ENCODE data around the gene SMIM45.

Gene SMIM45

GRCh38 chr22:41912338-41913039, 39.5 kb upstream of the SMIM45 start:
- H3K9me3 Mint-ChIP-seq = no peaks in the 10 kb centered on the region
- no peak overlapping the region for H3K27ac Mint-ChIP-seq
- H3K27me3 Mint-ChIP-seq = peaks cover 81% of the 10 kb centered on the region
- H3K4me3 Mint-ChIP-seq = no peak overlapping the region
- peaks cover 60% of the 10 kb centered on the region for H3K4me1 Mint-ChIP-seq (ENCODE audit: low read depth)
- intact Hi-C loops (cut with micrococcal nuclease) = no loop called here
- H3K36me3 Mint-ChIP-seq (ENCODE audit: low read depth) = peaks cover 6% of the 10 kb centered on the region

- Mint-ChIP-seq H3K4me3 (no peak overlapping the region), H3K9me3 (no peaks in the 10 kb centered on the region), H3K4me1 (ENCODE audit: low read depth) (peaks cover 60% of the 10 kb centered on the region), H3K27ac (no peak overlapping the region), H3K27me3 (peaks cover 82% of the 10 kb centered on the region), H3K36me3 (ENCODE audit: low read depth) (no peaks in the 10 kb centered on the region)
- intact Hi-C loops (cut with micrococcal nuclease) = no loop called here
These were observed 38.8 kb upstream of the SMIM45 start for GRCh38 chr22:41913040-41913719.

DNA sequence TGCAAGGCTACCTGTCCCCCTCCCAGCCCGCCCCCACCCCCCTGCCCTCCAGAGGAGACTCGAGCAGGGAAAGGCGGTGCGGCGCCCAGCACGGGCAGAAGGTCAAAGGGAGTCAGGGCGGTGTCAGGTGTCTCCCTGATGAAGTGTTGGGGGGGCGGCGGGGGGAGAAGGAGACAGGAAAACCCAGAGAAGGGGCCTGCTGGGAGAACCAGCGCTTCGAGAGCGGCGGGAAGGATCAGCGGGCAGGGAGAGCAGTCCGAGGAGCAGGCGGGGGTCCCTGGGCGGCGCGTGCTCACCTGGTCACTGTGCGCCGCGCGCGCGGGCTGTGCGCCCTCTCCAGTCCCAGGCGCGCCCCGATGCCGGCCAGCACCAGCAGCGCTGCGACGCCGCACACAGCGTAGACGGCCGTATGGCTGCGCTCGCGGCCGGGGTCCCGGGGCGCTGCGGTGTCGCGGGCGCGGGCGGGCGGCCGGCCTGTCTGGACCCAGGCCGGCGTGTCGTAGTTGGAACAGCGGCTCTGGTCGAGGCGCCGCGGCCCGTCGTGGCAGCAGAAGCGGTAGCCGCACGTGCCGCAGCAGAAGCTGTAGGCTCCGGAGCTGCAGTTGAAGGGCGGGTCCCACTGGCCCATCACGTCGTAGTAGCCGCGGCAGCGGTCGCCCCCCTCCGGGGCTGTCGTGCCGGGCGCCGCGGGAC, 38.0 kb upstream of the SMIM45 start:
- intact Hi-C loops (cut with micrococcal nuclease) = no loop called here
- H3K4me1 Mint-ChIP-seq (ENCODE audit: low read depth) = peaks cover 59% of the 10 kb centered on the region
- H3K4me3 Mint-ChIP-seq = no peak overlapping the region
- H3K9me3 Mint-ChIP-seq = no peaks in the 10 kb centered on the region
- H3K27me3 Mint-ChIP-seq = peaks cover 74% of the 10 kb centered on the region
- H3K27ac Mint-ChIP-seq = no peak overlapping the region
- H3K36me3 Mint-ChIP-seq (ENCODE audit: low read depth) = no peaks in the 10 kb centered on the region

GRCh38 chr22:41914611-41915034, 37.3 kb upstream of the SMIM45 start:
- Mint-ChIP-seq H3K4me1 (ENCODE audit: low read depth) (peaks cover 58% of the 10 kb centered on the region), H3K36me3 (ENCODE audit: low read depth) (no peaks in the 10 kb centered on the region), H3K4me3 (no peak overlapping the region), H3K27ac (no peak overlapping the region), H3K27me3 (peaks cover 67% of the 10 kb centered on the region), H3K9me3 (no peaks in the 10 kb centered on the region)
- intact Hi-C loops (cut with micrococcal nuclease) = no loop called here

DNA sequence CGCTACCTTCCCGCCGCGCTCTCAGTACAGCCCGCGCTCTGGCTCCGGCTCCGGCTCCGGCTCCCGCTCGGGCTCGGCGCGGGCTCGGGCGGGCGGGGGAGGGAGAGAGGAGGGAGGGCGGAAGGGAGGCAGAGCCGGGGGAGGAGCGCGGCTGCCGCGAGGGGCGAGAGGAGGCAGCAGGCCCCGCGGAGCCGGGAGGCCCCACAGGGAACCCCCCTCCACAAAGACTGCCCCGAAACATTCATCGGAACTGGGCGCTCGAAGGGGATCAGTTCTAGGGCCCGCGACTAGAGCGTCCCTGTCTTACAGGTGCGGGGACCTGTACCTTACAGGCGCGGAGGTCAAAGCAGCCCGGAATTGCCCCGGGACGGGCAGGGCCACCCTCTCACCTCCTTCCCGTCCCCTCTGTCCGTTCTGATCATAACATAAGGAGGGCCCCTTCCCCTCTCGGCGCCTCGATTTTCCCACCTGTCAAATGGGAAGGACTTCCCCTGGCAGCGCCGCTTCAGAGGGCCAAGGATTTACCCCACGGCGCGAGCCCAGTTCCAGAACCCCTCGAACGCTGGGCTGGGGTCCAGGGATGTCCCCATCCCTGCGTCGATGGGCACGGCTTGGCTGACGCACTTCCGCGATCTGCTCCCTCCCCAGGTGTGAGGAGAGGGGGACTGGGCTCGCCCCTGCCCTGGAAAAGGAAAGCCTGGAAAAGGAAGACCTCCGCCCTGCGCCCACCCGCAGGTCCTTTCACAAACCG, 36.7 kb upstream of the SMIM45 start, which contains the start of gene SHISA8:
Gene SHISA8, minus strand, starts transcription at position 40 of the 751 bp plus-strand sequence. CDS start 407 bp downstream, outside the sequence.
- Mint-ChIP-seq H3K4me3 (peak within 1 kb of the TSS; percentile 17), H3K4me1 (ENCODE audit: low read depth) (peaks cover 60% of the 10 kb centered on the region), H3K27me3 (peaks cover 67% of the 10 kb centered on the region), H3K27ac (no peak within 1 kb of the TSS), H3K9me3 (no peaks in the 10 kb centered on the region), H3K36me3 (ENCODE audit: low read depth) (no peaks in the 10 kb centered on the region)
- intact Hi-C loops (cut with micrococcal nuclease) = no loop called here

DNA sequence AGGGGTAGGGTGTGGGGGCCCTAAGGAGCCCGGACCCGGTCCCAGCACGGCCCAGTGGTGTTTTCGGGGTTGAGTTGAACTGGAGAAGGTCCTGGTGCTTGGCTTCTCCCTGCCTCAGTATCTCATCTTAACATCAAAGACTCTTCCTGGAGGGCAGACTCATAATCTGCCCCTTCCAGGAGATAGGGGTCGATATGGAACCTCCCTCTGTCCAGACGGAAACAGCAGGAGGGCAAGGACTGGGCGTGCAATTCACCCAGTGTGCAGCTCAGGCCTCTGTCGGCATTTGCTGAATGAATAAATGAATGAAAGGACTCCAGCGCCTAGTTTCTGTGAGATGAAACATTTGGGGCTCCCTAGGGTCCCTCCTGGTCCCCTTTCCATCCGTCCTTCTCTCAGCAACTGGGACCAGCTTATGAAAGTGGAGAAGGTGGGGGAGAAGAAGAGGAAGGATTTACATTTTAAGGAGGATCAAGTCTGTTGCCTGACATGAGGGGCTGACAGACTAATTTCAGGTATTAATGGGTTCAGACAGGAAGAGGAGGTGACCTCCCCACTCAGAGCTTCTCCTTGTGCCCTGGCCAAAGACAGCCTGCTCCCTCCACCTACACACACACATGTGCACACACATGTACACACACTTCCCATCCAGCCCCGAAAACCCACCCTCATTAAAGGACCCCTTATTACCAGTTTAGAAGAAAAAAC, 36.0 kb upstream of the SMIM45 start:
- no peak overlapping the region for H3K4me3 Mint-ChIP-seq
- peaks cover 68% of the 10 kb centered on the region for H3K4me1 Mint-ChIP-seq (ENCODE audit: low read depth)
- no peaks in the 10 kb centered on the region for H3K36me3 Mint-ChIP-seq (ENCODE audit: low read depth)
- no peak overlapping the region for H3K27ac Mint-ChIP-seq
- intact Hi-C loops (cut with micrococcal nuclease) = no loop called here
- peaks cover 68% of the 10 kb centered on the region for H3K27me3 Mint-ChIP-seq
- H3K9me3 Mint-ChIP-seq = no peaks in the 10 kb centered on the region

- no peaks in the 10 kb centered on the region for H3K36me3 Mint-ChIP-seq (ENCODE audit: low read depth)
- intact Hi-C loops (cut with micrococcal nuclease) = no loop called here
- no peak overlapping the region for H3K27ac Mint-ChIP-seq
- peaks cover 71% of the 10 kb centered on the region for H3K4me1 Mint-ChIP-seq (ENCODE audit: low read depth)
- no peaks in the 10 kb centered on the region for H3K9me3 Mint-ChIP-seq
- peaks cover 64% of the 10 kb centered on the region for H3K27me3 Mint-ChIP-seq
- no peak overlapping the region for H3K4me3 Mint-ChIP-seq
These were observed 35.1 kb upstream of the SMIM45 start for GRCh38 chr22:41916745-41917358.

DNA sequence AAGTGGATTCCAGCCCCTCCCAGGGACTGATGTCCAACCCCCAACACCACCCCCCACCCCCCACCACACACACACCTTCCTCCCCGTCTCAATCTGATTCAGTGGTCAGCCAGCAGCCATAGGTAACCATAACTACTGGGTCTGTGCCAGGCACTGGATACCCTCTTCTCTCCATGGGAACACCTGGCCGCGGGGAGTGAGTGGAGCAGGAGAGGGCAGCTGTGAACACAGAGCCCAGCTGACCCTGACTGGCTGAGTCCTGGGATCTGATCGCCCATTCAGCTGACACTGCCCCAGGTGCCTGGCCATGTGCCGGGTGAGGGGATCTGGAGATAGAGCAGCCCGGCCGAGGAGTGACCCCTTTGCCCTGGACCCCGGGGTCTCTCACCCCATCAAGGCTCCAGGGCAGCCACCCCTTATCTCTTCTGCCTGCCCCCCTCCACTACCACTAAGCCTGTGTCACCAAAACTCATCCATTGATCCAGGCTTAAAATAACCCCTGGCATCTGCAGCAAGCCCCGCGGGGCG, 34.5 kb upstream of the SMIM45 start:
- intact Hi-C loops (cut with micrococcal nuclease) = no loop called here
- peaks cover 62% of the 10 kb centered on the region for H3K27me3 Mint-ChIP-seq
- no peak overlapping the region for H3K27ac Mint-ChIP-seq
- no peaks in the 10 kb centered on the region for H3K36me3 Mint-ChIP-seq (ENCODE audit: low read depth)
- H3K4me1 Mint-ChIP-seq (ENCODE audit: low read depth) = peaks cover 68% of the 10 kb centered on the region
- no peak overlapping the region for H3K4me3 Mint-ChIP-seq
- no peaks in the 10 kb centered on the region for H3K9me3 Mint-ChIP-seq

DNA sequence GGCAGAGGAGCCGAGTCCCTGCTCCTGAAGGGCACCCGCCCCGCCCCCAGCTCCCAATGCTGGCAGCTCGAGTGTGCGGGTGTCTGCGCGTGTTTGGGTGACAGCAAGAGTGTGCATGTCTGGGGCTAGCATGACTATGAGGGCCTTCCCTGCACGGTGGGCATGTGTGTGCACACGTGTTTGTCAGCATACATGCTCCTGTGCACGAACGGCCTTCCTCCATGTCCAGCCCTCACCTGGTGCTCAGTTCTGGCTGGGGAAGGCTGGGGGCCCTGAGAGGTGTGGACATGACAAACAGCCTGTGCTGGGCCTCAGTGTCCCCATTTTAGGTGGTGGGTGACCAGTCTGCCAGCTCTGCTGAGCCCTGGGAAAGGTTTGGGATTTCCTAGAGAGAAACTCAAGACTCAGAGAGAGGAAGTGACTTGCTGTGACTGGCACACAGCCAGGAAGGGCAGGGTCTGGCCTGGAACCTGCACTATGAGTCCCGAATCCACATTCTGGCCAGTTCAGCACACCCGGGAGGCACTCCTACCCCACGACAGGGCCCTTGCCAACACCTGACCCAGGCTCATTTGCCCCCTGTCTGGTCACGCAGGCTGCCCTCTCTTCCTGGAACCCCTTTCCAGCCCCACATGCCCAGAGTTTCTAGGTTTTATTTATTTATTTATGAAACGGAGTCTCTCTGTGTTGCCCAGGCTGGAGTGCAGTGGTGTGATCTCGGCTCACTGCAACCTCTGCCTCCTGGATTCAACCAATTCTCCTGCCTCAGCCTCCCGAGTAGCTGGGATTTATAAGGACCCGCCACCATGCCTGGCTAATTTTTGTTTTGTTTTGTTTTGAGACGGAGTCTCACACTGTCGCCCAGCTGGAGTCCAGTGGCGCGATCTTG, 33.8 kb upstream of the SMIM45 start:
- Mint-ChIP-seq H3K4me3 (peak overlapping the region; percentile 17), H3K27ac (peak overlapping the region; percentile 73), H3K27me3 (peaks cover 61% of the 10 kb centered on the region)

DNA sequence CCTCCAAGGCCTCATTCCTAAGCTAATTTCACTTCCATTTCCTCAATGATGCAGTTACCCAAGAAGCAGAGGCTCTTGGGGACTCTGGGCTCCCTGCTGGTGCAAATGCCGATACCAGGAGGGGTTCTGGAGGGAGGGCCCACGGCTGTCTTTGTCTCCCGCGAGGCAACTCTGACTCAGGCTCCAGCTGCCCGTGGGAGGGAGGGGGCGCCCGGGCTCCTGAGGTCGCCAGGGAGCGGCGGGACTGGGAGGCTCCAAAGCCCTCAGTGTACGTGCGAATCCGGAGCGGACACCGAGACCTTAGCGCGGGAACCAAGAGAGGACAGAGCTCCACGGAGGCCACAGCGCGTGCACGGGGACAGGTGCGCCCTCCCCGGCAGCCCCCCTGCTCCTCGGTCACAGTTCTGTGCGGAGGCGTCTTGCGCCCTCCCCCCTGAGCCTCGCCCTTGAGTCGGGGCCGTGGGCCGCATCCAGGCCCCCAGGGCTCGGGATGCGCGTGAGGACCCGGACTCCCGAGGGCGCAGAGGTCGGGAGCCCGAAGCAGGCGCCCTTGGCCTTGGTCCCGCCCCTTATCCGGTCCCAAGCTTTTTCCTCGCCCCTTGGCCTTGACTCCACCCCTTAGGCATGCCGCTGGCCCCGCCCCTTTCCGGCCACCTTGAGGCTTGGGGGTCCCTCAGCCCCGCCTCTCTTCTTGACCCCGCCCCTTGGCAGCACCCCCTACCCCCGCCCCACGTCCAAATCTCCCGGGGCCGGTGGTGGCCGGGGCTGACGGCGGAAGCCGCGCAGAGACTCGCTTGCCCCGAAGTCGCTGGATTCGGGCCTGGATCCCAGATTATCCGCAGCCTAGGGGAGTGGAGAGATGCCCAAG, 32.4 kb upstream of the SMIM45 start:
- Mint-ChIP-seq H3K27ac (peak overlapping the region; percentile 73), H3K9me3 (no peaks in the 10 kb centered on the region), H3K27me3 (peaks cover 65% of the 10 kb centered on the region), H3K4me3 (peak overlapping the region; percentile 75), H3K36me3 (ENCODE audit: low read depth) (no peaks in the 10 kb centered on the region), H3K4me1 (ENCODE audit: low read depth) (peaks cover 58% of the 10 kb centered on the region)
- intact Hi-C loops (cut with micrococcal nuclease) = no loop called here

More for the DNA sequence above, 33.8 kb upstream of the SMIM45 start:
- H3K4me1 Mint-ChIP-seq (ENCODE audit: low read depth) = peaks cover 61% of the 10 kb centered on the region
- H3K9me3 Mint-ChIP-seq = no peaks in the 10 kb centered on the region
- intact Hi-C loops (cut with micrococcal nuclease) = no loop called here
- H3K36me3 Mint-ChIP-seq (ENCODE audit: low read depth) = no peaks in the 10 kb centered on the region

- H3K4me3 Mint-ChIP-seq = peak overlapping the region; percentile 75
- H3K4me1 Mint-ChIP-seq (ENCODE audit: low read depth) = peaks cover 56% of the 10 kb centered on the region
- peaks cover 66% of the 10 kb centered on the region for H3K27me3 Mint-ChIP-seq
- H3K36me3 Mint-ChIP-seq (ENCODE audit: low read depth) = no peaks in the 10 kb centered on the region
- H3K27ac Mint-ChIP-seq = peak overlapping the region; percentile 73
- no peaks in the 10 kb centered on the region for H3K9me3 Mint-ChIP-seq
- intact Hi-C loops (cut with micrococcal nuclease) = no loop called here
These were observed 31.5 kb upstream of the SMIM45 start for GRCh38 chr22:41920271-41920976.
